GM12878 (cell line): ENCODE data around the gene SMARCB1. TPM values are rescaled to one million over a fixed set of nuclear protein-coding genes. Genes with fewer than 3 reads are reported as not detected.

Source experiments
- ATAC-seq: fragments of 200-7000 bp; cut with Tn5 transposase; 3 replicates; pipeline ENCODE4 v1.9.1; 2020; ENCODE audit warnings: mild to moderate bottlenecking, moderate library complexity
- BruUV-seq: library from RNA; stranded (reverse); fragments of 400-500 nt; replicated peaks from 2 replicates; lab custom pipeline; 2021; lab: Mats Ljungman, UMichigan
- CTCF ChIA-PET: fragments of 300-600 bp; sonication (Branson Sonifier 250); formaldehyde crosslinking; extraction: SDS; loops from one replicate; lab custom pipeline; 2021; ENCODE audit warnings: inconsistent platforms; lab: Yijun Ruan, JAX
- POLR2A ChIA-PET: fragments of 350-600 bp; formaldehyde crosslinking; extraction: SDS; loops from one replicate; lab custom pipeline; 2021; ENCODE audit warnings: inconsistent platforms; lab: Charles Lee
- RAD21 ChIA-PET: fragments of 300-600 bp; sonication (Branson Sonifier 250); formaldehyde crosslinking; loops from one replicate; lab custom pipeline; 2023; ENCODE audit warnings: antibody characterized with exemption; ENCODE audit not compliant: unreplicated experiment; lab: Charles Lee
- SMC1A ChIA-PET: fragments of 300-600 bp; sonication (Branson Sonifier 250); formaldehyde crosslinking; loops from one replicate; lab custom pipeline; 2023; ENCODE audit not compliant: unreplicated experiment, uncharacterized antibody; lab: Charles Lee
- DNase-seq: peaks from one replicate; pipeline ENCODE4 v3.0.0-alpha.2; 2011; ENCODE audit warnings: low read depth, low spot score
- FAIRE-seq: peaks from 3 replicates; lab custom pipeline; 2011; peaks lifted over from hg19 to GRCh38; lab: Jason Lieb, UNC
- H2AFZ ChIP-seq: 2 replicates; pipeline ENCODE4 v1.6.0; 2011; ENCODE audit warnings: low read depth, low read length, control low read depth; ENCODE audit not compliant: control insufficient read depth
- H3K27ac ChIP-seq: 2 replicates; pipeline ENCODE4 v1.5.1; 2011; ENCODE audit warnings: control low read depth; ENCODE audit not compliant: control insufficient read depth, insufficient read depth
- H3K27me3 ChIP-seq, 2 experiments: replicated peaks in 1 of 2; 2 replicates each; pipeline versions ENCODE4 v1.6.0 to v1.6.1; 2011; ENCODE audit warnings: low read length in 1 of 2; ENCODE audit not compliant: control insufficient read depth in 2 of 2, insufficient read depth in 2 of 2
- H3K36me3 ChIP-seq, 2 experiments: 2 replicates each; pipeline ENCODE4 v1.5.1; 2011; ENCODE audit warnings: low read length in 1 of 2; ENCODE audit not compliant: control insufficient read depth in 2 of 2, insufficient read depth in 2 of 2
- H3K4me1 ChIP-seq: 2 replicates; pipeline ENCODE4 v1.6.1; 2011; ENCODE audit warnings: mild to moderate bottlenecking, low read length, moderate library complexity, mixed read lengths; ENCODE audit not compliant: control insufficient read depth, insufficient read depth
- H3K4me2 ChIP-seq: 2 replicates; pipeline ENCODE4 v1.6.0; 2011; ENCODE audit warnings: control low read depth; ENCODE audit not compliant: control insufficient read depth, insufficient read depth
- H3K4me3 ChIP-seq: fragments of 200-600 bp; sonication (generic); 2 replicates; pipeline ENCODE4 v1.5.1; 2016
- H3K79me2 ChIP-seq: 2 replicates; pipeline ENCODE4 v1.6.0; 2011; ENCODE audit warnings: low read length; ENCODE audit not compliant: control insufficient read depth, insufficient read depth
- H3K9ac ChIP-seq: 2 replicates; pipeline ENCODE4 v1.8.0; 2011; ENCODE audit warnings: low read length, control low read depth, mixed read lengths; ENCODE audit not compliant: control insufficient read depth, insufficient read depth
- H3K9me3 ChIP-seq: replicated peaks from 3 replicates; pipeline ENCODE4 v1.5.1; 2011; ENCODE audit warnings: mild to moderate bottlenecking, low read length; ENCODE audit not compliant: control insufficient read depth, insufficient read depth
- H4K20me1 ChIP-seq: 2 replicates; pipeline ENCODE4 v1.6.0; 2011; ENCODE audit not compliant: control insufficient read depth, insufficient read depth
- BMI1 ChIP-seq: fragments of 450-650 bp; IDR thresholded peaks from 2 replicates; pipeline ENCODE4 v1.6.1; 2016; ENCODE audit warnings: mild to moderate bottlenecking, moderate library complexity, borderline replicate concordance
- BRCA1 ChIP-seq: IDR thresholded peaks from 2 replicates; pipeline ENCODE4 v1.6.1; 2011; ENCODE audit warnings: low read depth, low read length, improper control_type of control experiment
- CHD4 ChIP-seq: fragments of 200-600 bp; sonication (generic); IDR thresholded peaks from 2 replicates; pipeline ENCODE4 v1.6.1; 2016; ENCODE audit warnings: mild to moderate bottlenecking
- EZH2 ChIP-seq: IDR thresholded peaks from 2 replicates; pipeline ENCODE4 v1.6.1; 2012; ENCODE audit warnings: low read depth, mild to moderate bottlenecking, control low read depth, inconsistent platforms, low read length, borderline replicate concordance; ENCODE audit not compliant: control insufficient read depth
- FOXM1 ChIP-seq: IDR thresholded peaks from 2 replicates; pipeline ENCODE4 v1.6.1; 2012; ENCODE audit warnings: low read depth, mild to moderate bottlenecking, inconsistent platforms, low read length, moderate library complexity
- JUNB ChIP-seq: IDR thresholded peaks from 2 replicates; pipeline ENCODE4 v1.6.1; 2016; ENCODE audit warnings: antibody characterized with exemption, mild to moderate bottlenecking
- MYB ChIP-seq: fragments of 150-350 bp; IDR thresholded peaks from 2 replicates; pipeline ENCODE4 v1.6.1; 2014; ENCODE audit warnings: mild to moderate bottlenecking, low read depth, low read length, borderline replicate concordance
- RELA ChIP-seq: fragments of 450-650 bp; IDR thresholded peaks from 2 replicates; pipeline ENCODE4 v1.8.0; 2014; ENCODE audit warnings: borderline replicate concordance; ENCODE audit not compliant: partially characterized antibody
- SMC3 ChIP-seq: IDR thresholded peaks from 2 replicates; pipeline ENCODE4 v1.6.1; 2011; ENCODE audit warnings: low read length, improper control_type of control experiment, borderline replicate concordance
- SUZ12 ChIP-seq: fragments of 200-600 bp; sonication (generic); IDR thresholded peaks from one replicate; pipeline ENCODE4 v1.6.1; 2018; ENCODE audit warnings: antibody characterized with exemption, mild to moderate bottlenecking; ENCODE audit not compliant: unreplicated experiment
- ZNF207 ChIP-seq: fragments of 450-650 bp; IDR thresholded peaks from 2 replicates; pipeline ENCODE4 v1.6.1; 2014; ENCODE audit warnings: antibody characterized with exemption, mild to moderate bottlenecking, borderline replicate concordance
- WGBS: methylation state at CpG from one replicate; pipeline ENCODE4 v1.1.6; 2016; ENCODE audit warnings: low lambda C conversion rate; ENCODE audit not compliant: insufficient replicate concordance, insufficient coverage; ENCODE audit errors: missing lambda C conversion rate; 5-methylcytosine and 5-hydroxymethylcytosine counted together
- in situ Hi-C: fragments of 300-500 bp; cut with MboI; formaldehyde crosslinking; loops from 9 replicates; pipeline ENCODE4 v1.14.3; 2018; ENCODE audit warnings: mixed read lengths
- intact Hi-C: fragments of 100-400 bp; cut with micrococcal nuclease; formaldehyde crosslinking; loops from one replicate; pipeline ENCODE4 v1.14.2; 2022; ENCODE audit not compliant: unreplicated experiment
- polyA plus RNA-seq, 11 experiments: library from polyadenylated mRNA; depleted of rRNA in 4 of 11; unstranded in 6 of 11; stranded (reverse) in 5 of 11; fragments of >200 nt; fragmentation: Nextera tagmentation in 4 of 11; fragmentation: Illumina TruSeq in 1 of 11; extraction: Ambion mirVana in 4 of 11; extraction: Trizol in 1 of 11; gene quantifications; 1 replicate in 1 of 11; 2 replicates in 10 of 11; pipeline versions ENCODE4 v1.2.1 to v1.2.3, GENCODE V29; 2011 to 2016; ENCODE audit warnings: inconsistent platforms in 2 of 11, missing spikeins in 2 of 11, low read depth in 1 of 11
- total RNA-seq, 4 experiments: library from RNA; depleted of rRNA in 3 of 4; stranded (reverse); fragments of >200 nt in 3 of 4; fragmentation: Illumina TruSeq in 1 of 4; extraction: Trizol in 1 of 4; gene quantifications; 2 replicates each; pipeline versions ENCODE4 v1.2.1 to v1.2.3, GENCODE V29; 2013 to 2021
- TF ChIP-seq, protein P1 (sequence below): fragments of 450-650 bp; IDR thresholded peaks from 2 replicates; pipeline ENCODE4 v1.6.1; 2016; ENCODE audit warnings: mild to moderate bottlenecking
- TF ChIP-seq, protein P2 (sequence below): fragments of 450-650 bp; IDR thresholded peaks from 2 replicates; pipeline ENCODE4 v1.6.1; 2018; ENCODE audit warnings: borderline replicate concordance, mild to moderate bottlenecking; ENCODE audit not compliant: partially characterized antibody
- TF ChIP-seq, protein P3 (sequence below): IDR thresholded peaks from 2 replicates; pipeline ENCODE4 v1.6.1; 2012; ENCODE audit warnings: low read depth, low read length, improper control_type of control experiment

SMARCB1 gene
- total and polyA plus RNA-seq, 10 of the 15 experiments (the other 5 are each of a cell fraction or from before 2014, with no cell fraction given), result 9.1 to 215 (median 183) TPM

DNA sequence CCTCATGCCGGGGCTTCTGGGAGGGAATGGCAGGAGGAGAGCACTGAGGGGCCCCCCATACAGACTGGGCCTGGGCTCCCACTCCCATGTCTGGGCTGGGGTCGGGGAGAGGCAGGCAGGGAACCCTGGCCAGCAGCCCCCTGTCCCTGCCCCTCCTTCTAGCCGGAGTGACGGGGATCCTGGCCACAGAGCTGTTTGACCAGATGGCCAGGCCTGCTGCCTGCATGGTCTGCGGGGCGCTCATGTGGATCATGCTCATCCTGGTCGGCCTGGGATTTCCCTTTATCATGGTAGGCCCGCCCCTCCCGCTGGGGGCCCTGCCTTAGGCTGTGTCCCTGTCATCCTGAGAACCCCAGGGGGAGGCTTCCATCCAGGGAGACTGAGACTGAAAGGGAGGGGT lies 97.4 kb downstream of the SMARCB1 start:
- H2AFZ ChIP-seq, result no peak overlapping the region
- BruUV-seq, result no TSS peak
- no peaks in the 10 kb centered on the region for H3K9me3 ChIP-seq
- 52% methylated on average over 9 of the region's 9 CpGs for WGBS
- FAIRE-seq (no peak), ATAC-seq (no peak), DNase-seq (no peak)
- RAD21 ChIA-PET, result no interaction called here
- H3K79me2 ChIP-seq, result no peaks in the 10 kb centered on the region
- CTCF ChIA-PET, result interaction anchor here (1.2 to 1.5 kb wide), 2 partner anchors 10 kb away, joined by 4 to 8 read pairs; partner anchors contain the start of gene MIF
- intact Hi-C loops (no loop called here), in situ Hi-C loops (no loop called here)
- no peaks in the 10 kb centered on the region; a peak in 1 of 4 replicates for H3K36me3 ChIP-seq
- POLR2A ChIA-PET, result no interaction called here
- no peaks in the 10 kb centered on the region for H4K20me1 ChIP-seq
- H3K4me1 ChIP-seq, result no peaks in the 10 kb centered on the region
- no peak for TF ChIP-seq SMC3
- TF ChIP-seq SUZ12, result no peak
- TF ChIP-seq JUNB, result no peak
- no peak for TF ChIP-seq MYB
- no peak for TF ChIP-seq ZNF207
- TF ChIP-seq, protein P1, sequence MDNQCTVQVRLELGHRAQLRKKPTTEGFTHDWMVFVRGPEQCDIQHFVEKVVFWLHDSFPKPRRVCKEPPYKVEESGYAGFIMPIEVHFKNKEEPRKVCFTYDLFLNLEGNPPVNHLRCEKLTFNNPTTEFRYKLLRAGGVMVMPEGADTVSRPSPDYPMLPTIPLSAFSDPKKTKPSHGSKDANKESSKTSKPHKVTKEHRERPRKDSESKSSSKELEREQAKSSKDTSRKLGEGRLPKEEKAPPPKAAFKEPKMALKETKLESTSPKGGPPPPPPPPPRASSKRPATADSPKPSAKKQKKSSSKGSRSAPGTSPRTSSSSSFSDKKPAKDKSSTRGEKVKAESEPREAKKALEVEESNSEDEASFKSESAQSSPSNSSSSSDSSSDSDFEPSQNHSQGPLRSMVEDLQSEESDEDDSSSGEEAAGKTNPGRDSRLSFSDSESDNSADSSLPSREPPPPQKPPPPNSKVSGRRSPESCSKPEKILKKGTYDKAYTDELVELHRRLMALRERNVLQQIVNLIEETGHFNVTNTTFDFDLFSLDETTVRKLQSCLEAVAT, result no peak
- no peak for TF ChIP-seq BRCA1
- TF ChIP-seq, protein P2, sequence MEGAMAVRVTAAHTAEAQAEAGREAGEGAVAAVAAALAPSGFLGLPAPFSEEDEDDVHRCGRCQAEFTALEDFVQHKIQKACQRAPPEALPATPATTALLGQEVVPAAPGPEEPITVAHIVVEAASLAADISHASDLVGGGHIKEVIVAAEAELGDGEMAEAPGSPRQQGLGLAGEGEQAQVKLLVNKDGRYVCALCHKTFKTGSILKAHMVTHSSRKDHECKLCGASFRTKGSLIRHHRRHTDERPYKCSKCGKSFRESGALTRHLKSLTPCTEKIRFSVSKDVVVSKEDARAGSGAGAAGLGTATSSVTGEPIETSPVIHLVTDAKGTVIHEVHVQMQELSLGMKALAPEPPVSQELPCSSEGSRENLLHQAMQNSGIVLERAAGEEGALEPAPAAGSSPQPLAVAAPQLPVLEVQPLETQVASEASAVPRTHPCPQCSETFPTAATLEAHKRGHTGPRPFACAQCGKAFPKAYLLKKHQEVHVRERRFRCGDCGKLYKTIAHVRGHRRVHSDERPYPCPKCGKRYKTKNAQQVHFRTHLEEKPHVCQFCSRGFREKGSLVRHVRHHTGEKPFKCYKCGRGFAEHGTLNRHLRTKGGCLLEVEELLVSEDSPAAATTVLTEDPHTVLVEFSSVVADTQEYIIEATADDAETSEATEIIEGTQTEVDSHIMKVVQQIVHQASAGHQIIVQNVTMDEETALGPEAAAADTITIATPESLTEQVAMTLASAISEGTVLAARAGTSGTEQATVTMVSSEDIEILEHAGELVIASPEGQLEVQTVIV, result no peak
- no peak for TF ChIP-seq RELA
- TF ChIP-seq, protein P3, sequence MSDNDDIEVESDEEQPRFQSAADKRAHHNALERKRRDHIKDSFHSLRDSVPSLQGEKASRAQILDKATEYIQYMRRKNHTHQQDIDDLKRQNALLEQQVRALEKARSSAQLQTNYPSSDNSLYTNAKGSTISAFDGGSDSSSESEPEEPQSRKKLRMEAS, result no peak
- no peak for TF ChIP-seq FOXM1
- TF ChIP-seq BMI1, result no peak
- no peak for TF ChIP-seq EZH2
- no peak for TF ChIP-seq CHD4
- SMC1A ChIA-PET, result no interaction called here
- no peak overlapping the region for H3K27ac ChIP-seq
- no peak overlapping the region for H3K9ac ChIP-seq
- H3K27me3 ChIP-seq, result no peaks in the 10 kb centered on the region
- H3K4me2 ChIP-seq, result no peak overlapping the region
- no peak overlapping the region for H3K4me3 ChIP-seq
